ENCODE data around the gene CNNM3. TPM values are rescaled to one million over a fixed set of nuclear protein-coding genes. Genes with fewer than 3 reads are reported as not detected.
A peak's percentile ranks its signal among the peaks of the same experiment; 100 is the strongest.
"Not testable (repeated sequence)": the region's sequence is repeated elsewhere in the genome, so short reads cannot be mapped to it uniquely, and the experiment has no call there.

The CNNM3 gene
- polyA plus RNA-seq, 2 donors: 3.8 to 3.9 TPM

DNA sequence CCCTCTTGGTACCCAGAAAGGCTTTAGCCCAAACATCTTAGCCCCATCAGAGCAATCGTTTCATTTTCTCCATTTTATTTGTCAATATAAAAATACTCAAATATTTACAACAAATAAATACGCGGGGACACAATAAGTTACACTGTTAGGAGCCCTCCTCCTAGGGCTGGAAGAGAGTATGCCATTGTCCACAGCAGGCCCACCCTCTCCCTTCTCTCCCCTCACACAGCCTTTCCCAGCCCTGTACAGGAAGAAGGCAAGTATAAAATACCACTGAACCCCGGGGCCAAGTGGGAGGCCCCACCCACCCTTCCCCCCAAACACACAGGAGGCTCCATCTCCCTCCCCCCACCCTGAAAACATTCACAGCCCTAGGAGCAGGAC is 43.6 kb downstream of the CNNM3 start:
- H3K4me1 ChIP-seq (ENCODE audit: control insufficient read depth in 2 of 2, insufficient read depth in 2 of 2, low read length in 1 of 2): peaks cover 0 to 4% of the 10 kb centered on the region in 2 donors
- peaks cover 7 to 37% of the 10 kb centered on the region in 2 donors for H3K36me3 ChIP-seq (ENCODE audit: control insufficient read depth in 2 of 2, insufficient read depth in 2 of 2, low read length in 1 of 2)
- peak overlapping the region; percentile 55 to 82 for H3K27ac ChIP-seq (ENCODE audit: low read depth in 2 of 2, low read length in 1 of 2)
- H3K4me3 ChIP-seq (ENCODE audit: low read depth in 1 of 2, low read length in 2 of 2): no peak overlapping the region
- H3K27me3 ChIP-seq (ENCODE audit: control insufficient read depth in 1 of 2, insufficient read depth in 2 of 2, low read length in 2 of 2): no peaks in the 10 kb centered on the region
- no peaks in the 10 kb centered on the region for H3K9me3 ChIP-seq (ENCODE audit: control insufficient read depth in 2 of 2, insufficient read depth in 1 of 2, low read depth in 1 of 2, low read length in 1 of 2)
- 29 to 46% methylated on average over 4 of the region's 4 CpGs for WGBS, 2 donors

DNA sequence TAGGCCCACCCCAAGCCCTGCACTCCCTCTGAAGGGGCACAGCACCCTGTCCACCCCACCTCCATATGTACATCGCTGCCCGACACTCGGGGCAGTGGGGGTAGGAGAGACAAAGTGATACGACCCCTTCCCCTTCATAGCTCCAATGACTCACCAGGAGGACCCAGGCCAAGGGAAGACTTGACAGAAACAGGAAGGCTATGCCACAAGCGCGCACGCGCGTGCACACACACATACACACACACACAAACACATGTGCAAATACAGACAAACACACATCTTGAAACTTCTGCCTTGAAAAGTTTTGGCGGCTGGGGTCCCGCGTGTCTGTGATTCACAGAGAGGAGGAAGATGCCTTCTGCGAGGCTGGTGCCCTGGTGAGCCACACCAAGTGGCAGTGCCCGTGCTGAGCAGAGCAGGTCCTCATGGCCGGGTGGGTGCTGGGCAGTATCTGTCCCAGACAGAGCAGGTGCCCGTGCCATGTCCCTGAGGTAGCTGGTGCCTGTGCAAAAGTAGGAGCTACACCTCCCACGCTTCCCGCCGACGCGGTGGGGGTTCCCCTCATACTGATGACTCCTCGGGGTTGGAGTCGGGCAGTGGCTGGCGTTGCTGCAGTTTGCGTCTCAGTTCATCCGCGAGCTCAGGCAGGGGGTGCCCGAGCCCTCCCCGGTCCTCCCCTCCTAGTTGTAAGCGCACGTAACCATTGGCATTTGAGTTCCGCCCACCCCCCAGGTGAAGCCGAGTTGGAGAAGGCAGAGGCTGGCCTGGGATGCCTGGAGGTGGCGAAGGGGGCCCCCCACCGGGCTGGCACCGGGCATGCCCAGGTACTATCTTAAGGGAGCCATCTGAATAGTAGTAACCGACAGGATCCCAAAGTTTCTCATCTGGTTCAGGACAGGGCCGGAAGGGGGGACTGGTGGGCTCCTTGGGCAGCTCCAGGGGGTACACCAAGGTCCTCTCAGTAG is 44.3 kb downstream of the CNNM3 start:
- peak overlapping the region; percentile 38 to 48 for H3K27ac ChIP-seq (ENCODE audit: low read depth in 2 of 2, low read length in 1 of 2)
- H3K4me3 ChIP-seq (ENCODE audit: low read depth in 1 of 2, low read length in 2 of 2): no peak overlapping the region
- H3K4me1 ChIP-seq (ENCODE audit: control insufficient read depth in 2 of 2, insufficient read depth in 2 of 2, low read length in 1 of 2): peaks cover 0 to 4% of the 10 kb centered on the region in 2 donors
- 51 to 64% methylated on average over 38 of the region's 38 CpGs for WGBS, 2 donors
- H3K27me3 ChIP-seq (ENCODE audit: control insufficient read depth in 1 of 2, insufficient read depth in 2 of 2, low read length in 2 of 2): no peaks in the 10 kb centered on the region
- H3K36me3 ChIP-seq (ENCODE audit: control insufficient read depth in 2 of 2, insufficient read depth in 2 of 2, low read length in 1 of 2): peaks cover 10 to 44% of the 10 kb centered on the region in 2 donors
- H3K9me3 ChIP-seq (ENCODE audit: control insufficient read depth in 2 of 2, insufficient read depth in 1 of 2, low read depth in 1 of 2, low read length in 1 of 2): no peaks in the 10 kb centered on the region

DNA sequence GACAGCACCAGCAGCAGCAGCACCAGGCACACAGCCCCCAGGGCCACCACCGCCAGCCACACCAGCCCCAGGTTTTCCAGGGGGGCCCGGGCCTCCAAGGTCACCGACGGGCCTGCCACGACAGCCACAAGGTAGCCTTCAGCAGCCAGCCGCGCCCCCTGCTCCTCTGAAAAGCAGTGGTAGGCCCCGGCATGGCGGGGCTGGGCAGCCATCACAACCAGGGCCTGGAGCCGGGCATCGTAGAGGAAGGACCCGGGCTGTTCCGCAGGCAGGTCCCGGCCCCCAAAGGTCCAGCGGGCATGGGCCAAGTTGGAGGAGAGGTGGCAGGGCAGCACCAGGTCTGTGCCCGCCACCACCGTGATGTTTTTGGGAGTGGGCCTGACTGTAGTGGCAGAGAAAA is 45.0 kb downstream of the CNNM3 start:
- peaks cover 11 to 51% of the 10 kb centered on the region in 2 donors for H3K36me3 ChIP-seq (ENCODE audit: control insufficient read depth in 2 of 2, insufficient read depth in 2 of 2, low read length in 1 of 2)
- no peak overlapping the region for H3K27ac ChIP-seq (ENCODE audit: low read depth in 2 of 2, low read length in 1 of 2)
- peaks cover under 1 to 8% of the 10 kb centered on the region in 2 donors for H3K4me1 ChIP-seq (ENCODE audit: control insufficient read depth in 2 of 2, insufficient read depth in 2 of 2, low read length in 1 of 2)
- H3K9me3 ChIP-seq (ENCODE audit: control insufficient read depth in 2 of 2, insufficient read depth in 1 of 2, low read depth in 1 of 2, low read length in 1 of 2): no peaks in the 10 kb centered on the region
- H3K4me3 ChIP-seq (ENCODE audit: low read depth in 1 of 2, low read length in 2 of 2): no peak overlapping the region
- no peaks in the 10 kb centered on the region for H3K27me3 ChIP-seq (ENCODE audit: control insufficient read depth in 1 of 2, insufficient read depth in 2 of 2, low read length in 2 of 2)
- 82 to 84% methylated on average over 17 of the region's 17 CpGs for WGBS, 2 donors

DNA sequence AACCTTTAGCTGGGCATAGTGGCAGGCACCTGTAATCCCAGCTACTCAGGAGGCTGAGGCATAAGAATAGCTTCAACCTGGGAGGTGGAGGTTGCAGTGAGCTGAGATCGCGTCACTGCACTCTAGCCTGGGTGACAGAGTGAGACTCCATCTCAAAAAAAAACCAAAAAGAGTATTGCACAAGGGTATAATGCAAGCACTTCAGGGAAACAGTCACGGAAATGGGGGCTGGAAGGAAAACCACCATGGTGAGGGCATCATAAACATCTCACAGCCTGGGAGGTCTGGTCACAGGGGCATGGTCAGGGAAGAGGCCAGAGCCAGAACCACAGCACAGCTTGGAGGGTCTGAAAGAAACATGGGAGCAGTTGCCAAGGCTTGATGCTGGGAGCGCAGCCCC is 47.0 kb downstream of the CNNM3 start:
- peaks cover 11 to 65% of the 10 kb centered on the region in 2 donors for H3K36me3 ChIP-seq (ENCODE audit: control insufficient read depth in 2 of 2, insufficient read depth in 2 of 2, low read length in 1 of 2)

DNA sequence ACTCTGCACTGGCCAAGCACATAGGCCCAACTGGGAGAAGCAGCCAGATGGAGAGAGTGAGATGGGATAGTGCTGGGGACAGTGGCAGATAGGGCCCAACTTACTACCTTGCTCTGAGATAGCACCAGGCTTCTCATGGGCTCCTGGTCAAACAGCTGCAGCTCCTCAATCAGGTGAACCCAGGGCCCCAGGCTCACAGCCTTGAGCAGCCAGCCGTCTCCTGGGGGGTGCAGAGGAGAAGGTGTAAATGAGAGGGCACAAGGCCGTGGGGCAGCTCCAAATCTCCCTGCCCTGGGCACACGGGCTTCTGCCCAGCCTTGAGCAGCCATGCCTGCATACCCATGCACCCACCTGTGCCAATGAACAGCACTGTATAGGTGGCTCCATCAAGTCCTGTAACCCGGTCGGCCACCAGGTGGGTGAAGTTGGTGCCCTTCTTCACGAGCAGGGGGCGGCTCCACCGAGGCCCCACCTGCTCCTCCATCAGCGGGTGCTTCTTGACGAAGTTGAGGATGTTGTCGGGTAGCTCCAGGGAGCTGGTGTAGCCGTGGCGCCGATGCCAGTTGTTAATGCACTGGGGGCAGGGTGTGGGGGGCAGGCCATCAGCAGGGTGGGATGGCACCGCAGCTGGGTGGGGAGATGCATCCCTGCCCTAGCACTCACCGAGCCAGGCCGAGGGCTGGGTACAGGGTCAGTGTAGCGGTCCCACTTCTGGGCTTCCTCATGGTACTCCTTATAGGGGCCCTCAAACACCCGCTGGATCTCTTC is 47.7 kb downstream of the CNNM3 start:
- H3K9me3 ChIP-seq (ENCODE audit: control insufficient read depth in 2 of 2, insufficient read depth in 1 of 2, low read depth in 1 of 2, low read length in 1 of 2): no peaks in the 10 kb centered on the region
- WGBS, 2 donors: 81% methylated on average over 19 of the region's 19 CpGs
- H3K27ac ChIP-seq (ENCODE audit: low read depth in 2 of 2, low read length in 1 of 2): no peak overlapping the region
- peaks cover 15 to 16% of the 10 kb centered on the region in 2 donors for H3K4me1 ChIP-seq (ENCODE audit: control insufficient read depth in 2 of 2, insufficient read depth in 2 of 2, low read length in 1 of 2)
- peaks cover 11 to 65% of the 10 kb centered on the region in 2 donors for H3K36me3 ChIP-seq (ENCODE audit: control insufficient read depth in 2 of 2, insufficient read depth in 2 of 2, low read length in 1 of 2)
- no peaks in the 10 kb centered on the region for H3K27me3 ChIP-seq (ENCODE audit: control insufficient read depth in 1 of 2, insufficient read depth in 2 of 2, low read length in 2 of 2)
- H3K4me3 ChIP-seq (ENCODE audit: low read depth in 1 of 2, low read length in 2 of 2): no peak overlapping the region

More for the DNA sequence above, 47.0 kb downstream of the CNNM3 start:
- 86 to 92% methylated on average over 4 of the region's 4 CpGs for WGBS, 2 donors
- not testable (repeated sequence) for H3K4me3 ChIP-seq (ENCODE audit: low read depth in 1 of 2, low read length in 2 of 2); H3K27me3 ChIP-seq (ENCODE audit: control insufficient read depth in 1 of 2, insufficient read depth in 2 of 2, low read length in 2 of 2); H3K9me3 ChIP-seq (ENCODE audit: control insufficient read depth in 2 of 2, insufficient read depth in 1 of 2, low read depth in 1 of 2, low read length in 1 of 2); H3K27ac ChIP-seq (ENCODE audit: low read depth in 2 of 2, low read length in 1 of 2)
- H3K4me1 ChIP-seq (ENCODE audit: control insufficient read depth in 2 of 2, insufficient read depth in 2 of 2, low read length in 1 of 2): peaks cover 15 to 16% of the 10 kb centered on the region in 2 donors

DNA sequence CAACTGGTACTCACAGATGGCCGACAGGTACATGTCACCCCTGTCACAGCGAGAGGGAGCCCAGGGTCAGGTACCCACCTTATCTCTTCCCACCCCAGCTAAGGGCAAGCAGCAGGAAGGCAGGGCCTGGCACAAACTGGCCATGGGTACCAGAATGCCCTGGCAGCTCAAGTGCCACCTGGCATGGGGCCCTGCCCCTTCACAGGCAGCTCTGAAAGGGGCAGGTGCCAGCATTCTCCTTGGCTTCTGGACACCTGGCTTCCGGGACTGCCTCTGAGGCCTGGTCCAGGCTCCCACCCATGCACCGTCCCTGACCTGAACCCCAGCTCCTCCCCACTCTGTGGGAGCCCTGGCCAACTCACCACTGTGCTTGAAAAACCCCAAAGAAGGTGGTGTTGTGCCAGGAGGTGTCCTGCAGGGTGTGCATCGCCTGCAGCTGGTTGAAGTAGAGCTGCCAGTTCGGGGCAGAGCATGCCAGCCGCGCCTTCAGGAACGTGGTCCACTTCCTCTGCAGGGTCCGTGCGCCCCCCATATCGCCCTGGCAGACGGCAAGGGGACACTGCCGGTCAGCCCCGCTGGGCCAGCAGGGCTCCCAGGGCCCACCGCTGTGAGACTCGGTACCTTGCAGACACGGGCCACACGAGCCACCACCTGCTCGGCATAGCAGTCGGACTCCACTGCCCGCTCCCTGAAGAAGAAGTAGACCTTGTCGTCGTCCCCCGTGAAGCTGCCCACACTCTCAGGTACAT is 48.4 kb downstream of the CNNM3 start:
- H3K27me3 ChIP-seq (ENCODE audit: control insufficient read depth in 1 of 2, insufficient read depth in 2 of 2, low read length in 2 of 2): no peaks in the 10 kb centered on the region
- peaks cover 15 to 16% of the 10 kb centered on the region in 2 donors for H3K4me1 ChIP-seq (ENCODE audit: control insufficient read depth in 2 of 2, insufficient read depth in 2 of 2, low read length in 1 of 2)
- no peaks in the 10 kb centered on the region for H3K9me3 ChIP-seq (ENCODE audit: control insufficient read depth in 2 of 2, insufficient read depth in 1 of 2, low read depth in 1 of 2, low read length in 1 of 2)
- no peak overlapping the region for H3K27ac ChIP-seq (ENCODE audit: low read depth in 2 of 2, low read length in 1 of 2)
- no peak overlapping the region for H3K4me3 ChIP-seq (ENCODE audit: low read depth in 1 of 2, low read length in 2 of 2)
- peaks cover 11 to 65% of the 10 kb centered on the region in 2 donors for H3K36me3 ChIP-seq (ENCODE audit: control insufficient read depth in 2 of 2, insufficient read depth in 2 of 2, low read length in 1 of 2)
- WGBS, 2 donors: 75 to 76% methylated on average over 23 to 25 of the region's 25 CpGs

DNA sequence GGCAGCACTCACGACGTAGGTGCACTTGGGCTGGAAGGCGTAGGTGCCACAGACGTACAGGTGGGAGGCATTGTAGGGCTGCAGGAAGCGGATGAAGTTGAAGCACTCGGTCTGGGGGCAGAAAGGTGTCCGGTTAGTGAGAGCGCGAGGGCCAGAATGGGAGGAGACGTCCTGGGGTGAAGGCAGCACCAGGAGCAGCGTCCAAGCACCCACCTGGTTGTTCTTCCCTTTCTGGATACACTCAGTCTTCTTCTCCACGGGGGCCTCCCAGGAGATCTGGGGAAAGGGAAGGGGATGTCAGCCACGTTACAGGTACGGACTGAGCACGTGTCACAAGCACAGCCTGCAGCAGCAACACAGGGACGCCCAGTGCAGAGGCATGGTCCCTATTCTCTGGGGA is 49.6 kb downstream of the CNNM3 start:
- Histone ChIP-seq H3K9me3 (ENCODE audit: control insufficient read depth in 2 of 2, insufficient read depth in 1 of 2, low read depth in 1 of 2, low read length in 1 of 2) (no peaks in the 10 kb centered on the region), H3K4me3 (ENCODE audit: low read depth in 1 of 2, low read length in 2 of 2) (no peak overlapping the region), H3K27ac (ENCODE audit: low read depth in 2 of 2, low read length in 1 of 2) (no peak overlapping the region), H3K36me3 (ENCODE audit: control insufficient read depth in 2 of 2, insufficient read depth in 2 of 2, low read length in 1 of 2) (peaks cover 11 to 58% of the 10 kb centered on the region in 2 donors), H3K27me3 (ENCODE audit: control insufficient read depth in 1 of 2, insufficient read depth in 2 of 2, low read length in 2 of 2) (no peaks in the 10 kb centered on the region), H3K4me1 (ENCODE audit: control insufficient read depth in 2 of 2, insufficient read depth in 2 of 2, low read length in 1 of 2) (peaks cover 15 to 21% of the 10 kb centered on the region in 2 donors)
- WGBS, 2 donors: 75 to 89% methylated on average over 15 to 16 of the region's 16 CpGs

DNA sequence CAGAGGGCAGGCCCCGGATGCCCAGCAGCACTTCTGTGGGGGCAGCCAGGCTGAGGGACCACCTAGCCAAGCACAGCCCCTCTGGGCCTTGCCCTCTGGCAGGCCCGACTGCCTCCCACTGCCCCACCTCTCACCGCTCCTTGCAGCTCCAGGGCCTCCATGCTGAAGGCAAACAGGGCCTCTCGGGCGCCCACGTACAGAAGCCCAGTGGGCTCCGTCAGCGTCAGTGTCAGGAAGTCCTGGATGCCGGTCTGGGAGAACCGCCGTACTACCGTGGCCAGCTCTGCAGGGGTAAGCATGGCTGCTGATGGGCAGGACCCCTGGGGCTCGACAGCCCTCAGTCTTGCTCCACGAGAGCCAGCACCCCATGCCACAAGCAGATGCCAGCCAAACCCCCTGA is 50.1 kb downstream of the CNNM3 start:
- WGBS, 2 donors: 74 to 81% methylated on average over 14 of the region's 14 CpGs
- peak overlapping the region in 1 of 2 donors; percentile 76 for H3K27ac ChIP-seq (ENCODE audit: low read depth in 2 of 2, low read length in 1 of 2)
- H3K36me3 ChIP-seq (ENCODE audit: control insufficient read depth in 2 of 2, insufficient read depth in 2 of 2, low read length in 1 of 2): peaks cover 7 to 54% of the 10 kb centered on the region in 2 donors

DNA sequence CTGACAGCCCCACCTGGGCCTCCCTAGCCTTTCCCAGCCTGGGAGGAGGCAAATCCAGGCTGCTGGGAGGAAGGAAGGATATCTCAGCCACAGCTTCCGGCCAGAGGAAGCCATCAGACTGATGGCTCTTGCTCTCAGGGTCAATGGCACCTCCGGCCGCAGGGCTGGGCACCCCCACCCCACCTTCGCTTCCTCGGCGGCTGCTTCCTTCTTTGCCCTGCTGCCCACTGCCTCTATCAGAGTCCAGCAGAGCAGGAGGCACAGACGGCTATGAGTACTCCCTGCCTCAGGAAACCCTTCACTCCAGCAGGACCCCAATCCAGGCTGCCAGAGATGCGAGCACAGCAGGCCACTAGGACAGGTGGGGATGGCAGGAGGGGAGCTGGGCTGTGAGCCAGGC is 50.5 kb downstream of the CNNM3 start:
- Histone ChIP-seq H3K4me3 (ENCODE audit: low read depth in 1 of 2, low read length in 2 of 2) (no peak overlapping the region), H3K27me3 (ENCODE audit: control insufficient read depth in 1 of 2, insufficient read depth in 2 of 2, low read length in 2 of 2) (no peaks in the 10 kb centered on the region), H3K4me1 (ENCODE audit: control insufficient read depth in 2 of 2, insufficient read depth in 2 of 2, low read length in 1 of 2) (peaks cover 15 to 22% of the 10 kb centered on the region in 2 donors), H3K36me3 (ENCODE audit: control insufficient read depth in 2 of 2, insufficient read depth in 2 of 2, low read length in 1 of 2) (peaks cover 4 to 50% of the 10 kb centered on the region in 2 donors), H3K27ac (ENCODE audit: low read depth in 2 of 2, low read length in 1 of 2) (peak overlapping the region in 1 of 2 donors; percentile 76), H3K9me3 (ENCODE audit: control insufficient read depth in 2 of 2, insufficient read depth in 1 of 2, low read depth in 1 of 2, low read length in 1 of 2) (no peaks in the 10 kb centered on the region)
- WGBS, 2 donors: 60 to 69% methylated on average over 8 of the region's 8 CpGs

More for the DNA sequence above, 50.1 kb downstream of the CNNM3 start:
- Histone ChIP-seq H3K9me3 (ENCODE audit: control insufficient read depth in 2 of 2, insufficient read depth in 1 of 2, low read depth in 1 of 2, low read length in 1 of 2) (no peaks in the 10 kb centered on the region), H3K27me3 (ENCODE audit: control insufficient read depth in 1 of 2, insufficient read depth in 2 of 2, low read length in 2 of 2) (no peaks in the 10 kb centered on the region), H3K4me3 (ENCODE audit: low read depth in 1 of 2, low read length in 2 of 2) (no peak overlapping the region), H3K4me1 (ENCODE audit: control insufficient read depth in 2 of 2, insufficient read depth in 2 of 2, low read length in 1 of 2) (peaks cover 15 to 22% of the 10 kb centered on the region in 2 donors)

All from esophagus (tissue), 2 donors.